GM19397 (cell line): ENCODE data around the gene ETNPPL.

ENCODE experiments used
- ATAC-seq: cut with Tn5 transposase; IDR thresholded peaks from one replicate; pipeline ENCODE4 v1.9.1; 2021; ENCODE audit warnings: mild to moderate bottlenecking, moderate library complexity; ENCODE audit not compliant: unreplicated experiment

The ETNPPL gene

DNA sequence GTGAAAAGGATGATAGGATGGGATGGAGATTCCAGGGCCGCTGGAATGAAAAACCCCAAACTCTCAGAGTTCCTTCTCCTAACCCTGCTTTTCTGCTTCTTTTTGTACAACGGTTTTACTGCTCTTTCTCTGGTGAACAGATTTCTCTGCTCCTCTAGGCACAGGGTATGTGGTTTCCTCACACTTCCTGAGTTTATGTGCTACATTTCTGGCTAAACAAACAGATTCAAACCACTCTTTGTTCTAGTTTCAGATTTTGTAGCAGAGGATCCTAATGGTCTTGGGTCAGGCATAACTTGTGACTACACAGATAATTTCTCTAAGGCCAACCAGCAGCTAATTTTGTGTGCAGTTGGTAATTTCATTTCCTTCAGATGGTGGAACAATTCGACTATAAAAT is 59.9 kb downstream of the ETNPPL start:
- no peak for ATAC-seq

DNA sequence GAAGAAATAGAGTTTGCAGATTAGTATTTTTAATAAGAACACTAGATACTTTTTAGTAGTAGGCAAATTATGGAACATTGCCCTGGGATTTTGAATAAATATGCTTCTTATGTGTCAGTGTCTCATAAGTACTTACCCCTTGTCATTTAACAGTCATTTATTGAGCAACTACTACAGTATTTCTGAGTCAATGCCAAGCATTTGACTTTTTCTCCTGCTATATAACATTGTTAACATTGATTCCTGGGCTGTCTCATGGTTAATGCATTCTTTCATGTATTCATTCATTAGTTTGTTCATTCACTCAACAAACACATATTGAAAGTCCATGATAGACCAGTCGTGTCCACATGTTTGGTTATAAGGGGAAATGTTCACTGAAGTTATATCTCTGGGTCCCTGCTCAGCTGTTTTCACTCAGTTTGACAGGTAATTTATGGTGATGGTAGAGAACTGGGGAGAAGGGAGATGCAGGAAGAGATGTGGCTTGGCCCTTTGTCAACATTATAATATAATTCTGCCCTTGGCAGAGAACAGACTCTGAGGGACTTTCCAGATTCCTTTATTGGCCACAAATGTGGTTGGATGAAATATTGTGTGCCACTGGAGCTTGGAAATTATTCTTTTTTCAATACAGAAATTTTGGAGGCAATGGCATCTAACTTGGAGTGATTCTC is 62.6 kb downstream of the ETNPPL start:
- ATAC-seq = no peak

DNA sequence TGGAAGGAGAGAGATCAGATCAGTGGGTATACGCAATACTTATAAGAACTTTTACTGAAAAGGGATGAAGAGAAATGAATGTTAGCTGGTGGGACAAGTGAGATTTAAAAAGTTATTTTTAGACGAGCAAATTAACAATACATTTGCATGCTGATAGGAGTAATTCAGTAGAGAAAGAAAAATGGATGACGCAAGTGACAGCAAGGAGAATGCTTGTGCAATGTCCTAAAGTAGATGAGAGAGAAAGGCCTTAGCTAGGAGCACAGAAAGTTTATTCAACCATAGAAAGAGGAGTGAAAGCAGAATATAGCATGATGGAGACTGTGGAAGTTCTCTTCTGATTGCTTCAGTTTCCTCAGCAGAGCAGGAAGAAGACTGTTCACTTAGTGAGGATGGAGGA is 66.7 kb downstream of the ETNPPL start:
- ATAC-seq = no peak

DNA sequence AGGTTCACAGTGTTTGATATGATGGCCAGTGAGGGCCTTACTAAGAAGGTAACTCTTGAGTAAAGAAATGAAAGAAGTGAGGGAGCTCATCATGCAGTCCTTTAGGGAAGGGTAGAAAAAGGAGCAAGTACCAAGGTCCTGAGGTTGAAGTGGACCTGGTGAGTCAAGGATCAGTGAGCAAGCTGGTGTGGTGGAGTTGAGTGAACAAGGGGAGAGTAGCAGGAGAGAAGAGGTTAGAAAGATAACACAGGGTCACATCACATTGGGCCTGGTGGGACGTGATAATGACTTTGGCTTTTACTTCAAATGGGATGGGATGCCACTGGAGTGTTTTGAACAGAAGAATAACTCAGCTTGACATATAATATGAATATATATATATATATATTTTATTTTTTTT is 67.8 kb downstream of the ETNPPL start:
- ATAC-seq = no peak

DNA sequence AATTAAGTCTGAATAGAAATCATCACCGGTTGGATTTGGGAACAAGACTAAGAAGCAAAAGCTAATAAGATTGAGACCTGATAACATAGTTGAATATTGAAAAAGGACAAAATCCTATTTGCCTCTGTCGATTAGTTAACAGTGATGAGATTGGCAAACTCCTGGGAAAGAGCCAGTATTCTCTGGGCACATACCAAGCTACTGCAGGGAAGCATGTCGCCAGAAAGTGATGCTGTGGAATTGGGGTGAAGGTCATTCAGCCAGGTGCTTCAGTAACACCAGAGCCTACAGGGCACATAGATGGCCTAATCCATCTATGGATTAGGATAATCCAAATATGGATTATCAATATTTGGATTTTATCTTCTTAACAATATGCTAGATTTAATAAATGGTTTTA is 68.4 kb downstream of the ETNPPL start:
- ATAC-seq = no peak

DNA sequence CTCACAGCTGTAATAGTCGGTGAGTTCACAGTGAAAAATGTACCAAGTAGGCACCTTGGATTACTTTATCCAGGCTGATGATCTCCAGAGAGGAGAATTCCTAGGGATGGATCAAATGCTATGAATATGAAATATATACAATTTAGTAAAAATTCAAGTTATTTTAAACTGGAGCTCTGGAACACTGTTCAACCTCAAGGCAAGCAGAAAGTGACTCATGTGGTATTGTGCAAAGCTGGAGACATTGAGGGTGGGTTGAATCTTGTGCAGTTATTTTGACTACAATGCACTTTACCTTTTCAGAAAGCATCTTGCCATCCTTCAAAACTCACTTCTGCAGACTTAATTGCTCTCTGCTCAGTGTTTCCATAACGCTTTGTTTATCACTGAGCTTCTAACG is 69.0 kb downstream of the ETNPPL start:
- ATAC-seq = no peak

DNA sequence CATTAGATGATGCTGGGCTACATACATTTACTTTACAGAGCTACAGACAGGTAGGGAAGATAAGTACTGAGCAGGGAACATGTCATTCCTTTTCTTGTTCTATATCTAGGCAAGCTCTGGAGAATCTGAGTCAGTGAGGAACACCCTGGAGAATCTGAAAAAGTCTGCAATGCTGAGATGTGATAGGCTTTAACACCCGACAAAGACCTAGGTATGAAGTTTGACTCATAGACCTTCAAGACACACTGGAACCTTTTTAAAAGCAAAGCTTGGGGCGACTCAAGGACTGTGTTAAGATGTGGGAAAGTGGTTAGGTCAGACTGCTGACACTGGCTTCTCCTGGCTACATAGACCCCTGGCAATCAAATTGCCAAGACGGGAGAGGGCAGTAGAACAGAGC is 69.6 kb downstream of the ETNPPL start:
- no peak for ATAC-seq
